Stimulated activated CD4-positive, alpha-beta T cell treated with anti-CD3 and anti-CD28 coated beads, Interleukin-15, amount 100 ng/mL, for 48 hours (primary cell): ENCODE results near the gene TMEM250.

Experiments
- DNase-seq, 2 donors: peaks; one replicate each; pipeline ENCODE4 v3.0.0-alpha.2; 2020; ENCODE audit warnings: low read depth in 2 of 2

The TMEM250 gene

GRCh38 chr9:136147890-136148714, 29.4 kb upstream of the TMEM250 start:
- DNase-seq, result no peak

GRCh38 chr9:136147038-136147889, 28.6 kb upstream of the TMEM250 start:
- no peak for DNase-seq

GRCh38 chr9:136146126-136147037, 27.7 kb upstream of the TMEM250 start:
- no peak for DNase-seq

- DNase-seq, result no peak
Observed at GRCh38 chr9:136145580-136145979, 26.9 kb upstream of the TMEM250 start.

GRCh38 chr9:136144450-136144849, 25.8 kb upstream of the TMEM250 start:
- DNase-seq, result no peak

GRCh38 chr9:136143215-136144001, 24.7 kb upstream of the TMEM250 start:
- DNase-seq, result no peak

GRCh38 chr9:136142859-136143214, 24.2 kb upstream of the TMEM250 start:
- DNase-seq, result no peak

GRCh38 chr9:136142414-136142796, 23.7 kb upstream of the TMEM250 start:
- DNase-seq, result no peak

GRCh38 chr9:136141682-136142413, 23.2 kb upstream of the TMEM250 start:
- no peak for DNase-seq

GRCh38 chr9:136140966-136141365, 22.3 kb upstream of the TMEM250 start:
- no peak for DNase-seq

- no peak for DNase-seq
Observed at GRCh38 chr9:136140046-136140445, 21.4 kb upstream of the TMEM250 start.

GRCh38 chr9:136138566-136138965, 19.9 kb upstream of the TMEM250 start:
- DNase-seq, result peak in 1 of 2 donors; percentile 29

- DNase-seq, result no peak
Observed at GRCh38 chr9:136137321-136138265, 18.9 kb upstream of the TMEM250 start.

- no peak for DNase-seq
Observed at GRCh38 chr9:136136127-136136925, 17.7 kb upstream of the TMEM250 start.

GRCh38 chr9:136135326-136136126, 16.9 kb upstream of the TMEM250 start:
- DNase-seq, result no peak

- no peak for DNase-seq
Observed at GRCh38 chr9:136133959-136134484, 15.3 kb upstream of the TMEM250 start.
